ENCODE results near the gene ARMC7.

- TF ChIP-seq CTCF (IDR thresholded peaks at IDR 0.05; ENCODE audit: low read depth, low read length) = no peak
- no peak for TF ChIP-seq EZH2phosphoT487 (IDR thresholded peaks at IDR 0.05; ENCODE audit: low read depth)
These were observed 19.1 kb downstream of the ARMC7 start for GRCh38 chr17:75128694-75129505.

Measured in OCI-LY3 (cell line).